Superior temporal gyrus (tissue), 1 donor: ENCODE measurements around the gene PLEKHH2.

Source experiments
- DNase-seq: peaks from one replicate; pipeline ENCODE4 v3.0.0-alpha.2; 2016; ENCODE audit errors: extremely low spot score

The PLEKHH2 gene

GRCh38 chr2:43762286-43762685 is 125.2 kb downstream of the PLEKHH2 start:
- no peak for DNase-seq

GRCh38 chr2:43763091-43763490 is 126.0 kb downstream of the PLEKHH2 start:
- no peak for DNase-seq

GRCh38 chr2:43764086-43764705 is 127.1 kb downstream of the PLEKHH2 start:
- DNase-seq: no peak

- no peak for DNase-seq
These were observed 128.9 kb downstream of the PLEKHH2 start for GRCh38 chr2:43766006-43766405.

GRCh38 chr2:43773876-43774613 is 137.0 kb downstream of the PLEKHH2 start, which contains the start of gene DYNC2LI1:
Gene DYNC2LI1, plus strand, starts transcription at chr2:43774039. Its CDS starts 100 bp downstream, at chr2:43774139.
- peak; percentile 91 for DNase-seq

GRCh38 chr2:43774617-43775016 is 137.6 kb downstream of the PLEKHH2 start:
- no peak for DNase-seq

- no peak for DNase-seq
These were observed 139.3 kb downstream of the PLEKHH2 start for GRCh38 chr2:43776324-43776723.

GRCh38 chr2:43777306-43777926 is 140.4 kb downstream of the PLEKHH2 start:
- DNase-seq: no peak

GRCh38 chr2:43778233-43778632 is 141.2 kb downstream of the PLEKHH2 start:
- DNase-seq: no peak

- DNase-seq: no peak
These were observed 150.8 kb downstream of the PLEKHH2 start for GRCh38 chr2:43787895-43788294.

- DNase-seq: no peak
These were observed 151.6 kb downstream of the PLEKHH2 start for GRCh38 chr2:43788646-43789045.

GRCh38 chr2:43790147-43790546 is 153.1 kb downstream of the PLEKHH2 start:
- DNase-seq: no peak

- DNase-seq: no peak
These were observed 154.1 kb downstream of the PLEKHH2 start for GRCh38 chr2:43791035-43791765.

- no peak for DNase-seq
These were observed 155.6 kb downstream of the PLEKHH2 start for GRCh38 chr2:43792653-43793052.

GRCh38 chr2:43794956-43795355 is 157.9 kb downstream of the PLEKHH2 start:
- DNase-seq: no peak

- DNase-seq: no peak
These were observed 159.1 kb downstream of the PLEKHH2 start for GRCh38 chr2:43796206-43796605.

GRCh38 chr2:43798300-43798699 is 161.2 kb downstream of the PLEKHH2 start:
- no peak for DNase-seq

GRCh38 chr2:43800894-43801293 is 163.8 kb downstream of the PLEKHH2 start:
- DNase-seq: no peak

GRCh38 chr2:43802135-43802534 is 165.1 kb downstream of the PLEKHH2 start:
- no peak for DNase-seq

- DNase-seq: no peak
These were observed 166.1 kb downstream of the PLEKHH2 start for GRCh38 chr2:43803113-43803512.

- DNase-seq: no peak
These were observed 169.6 kb downstream of the PLEKHH2 start for GRCh38 chr2:43806719-43807031.

GRCh38 chr2:43810452-43810851 is 173.4 kb downstream of the PLEKHH2 start:
- no peak for DNase-seq
